ENCODE results near the gene ENPP6.

DNA sequence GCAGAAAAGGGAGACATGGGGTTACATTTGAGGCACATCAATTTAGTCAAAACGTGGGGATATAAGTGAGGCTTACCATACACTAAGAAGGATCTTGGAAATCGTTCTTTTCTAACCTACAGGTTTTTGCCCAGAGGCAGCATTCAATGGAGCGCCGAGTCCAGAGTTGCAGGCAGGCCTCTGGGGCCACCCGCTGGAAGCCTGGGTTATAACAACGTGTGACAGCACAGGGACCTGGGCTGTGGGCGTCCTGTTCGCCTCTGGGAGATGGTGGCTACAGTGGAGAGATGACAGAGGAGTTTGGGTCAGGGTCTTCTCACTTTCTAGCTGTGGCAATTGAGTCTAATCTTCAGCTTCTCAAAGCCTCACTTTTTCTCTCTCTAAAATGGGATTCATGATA, 53.9 kb downstream of the ENPP6 start:
- TF ChIP-seq, protein P1, sequence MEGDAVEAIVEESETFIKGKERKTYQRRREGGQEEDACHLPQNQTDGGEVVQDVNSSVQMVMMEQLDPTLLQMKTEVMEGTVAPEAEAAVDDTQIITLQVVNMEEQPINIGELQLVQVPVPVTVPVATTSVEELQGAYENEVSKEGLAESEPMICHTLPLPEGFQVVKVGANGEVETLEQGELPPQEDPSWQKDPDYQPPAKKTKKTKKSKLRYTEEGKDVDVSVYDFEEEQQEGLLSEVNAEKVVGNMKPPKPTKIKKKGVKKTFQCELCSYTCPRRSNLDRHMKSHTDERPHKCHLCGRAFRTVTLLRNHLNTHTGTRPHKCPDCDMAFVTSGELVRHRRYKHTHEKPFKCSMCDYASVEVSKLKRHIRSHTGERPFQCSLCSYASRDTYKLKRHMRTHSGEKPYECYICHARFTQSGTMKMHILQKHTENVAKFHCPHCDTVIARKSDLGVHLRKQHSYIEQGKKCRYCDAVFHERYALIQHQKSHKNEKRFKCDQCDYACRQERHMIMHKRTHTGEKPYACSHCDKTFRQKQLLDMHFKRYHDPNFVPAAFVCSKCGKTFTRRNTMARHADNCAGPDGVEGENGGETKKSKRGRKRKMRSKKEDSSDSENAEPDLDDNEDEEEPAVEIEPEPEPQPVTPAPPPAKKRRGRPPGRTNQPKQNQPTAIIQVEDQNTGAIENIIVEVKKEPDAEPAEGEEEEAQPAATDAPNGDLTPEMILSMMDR (IDR thresholded peaks at IDR 0.05) = peak; percentile 42 to 67
- TF ChIP-seq POLR2AphosphoS5 (IDR thresholded peaks at IDR 0.05) = no peak
- no peak for TF ChIP-seq POLR2A (IDR thresholded peaks at IDR 0.05)
- TF ChIP-seq EP300 (IDR thresholded peaks at IDR 0.05) = no peak
